HCT116 (cell line): ENCODE data around the gene OAT. TPM values are rescaled to one million over a fixed set of nuclear protein-coding genes. Genes with fewer than 3 reads are reported as not detected.

Experiments
- ATAC-seq: fragments of 200-7000 bp; cut with Tn5 transposase; 2 replicates; pipeline ENCODE4 v1.9.1; 2020; ENCODE audit warnings: mild to moderate bottlenecking, moderate library complexity
- BruUV-seq: library from RNA; stranded (reverse); fragments of 400-500 nt; replicated peaks from 2 replicates; lab custom pipeline; 2021; lab: Mats Ljungman, UMichigan
- CTCF ChIA-PET: fragments of 300-600 bp; sonication (Branson Sonifier 250); formaldehyde crosslinking; loops from one replicate; lab custom pipeline; 2021; ENCODE audit warnings: antibody characterized with exemption; lab: Charles Lee
- POLR2A ChIA-PET: fragments of 300-600, 350-600 bp; sonication (Branson Sonifier 250); formaldehyde crosslinking; loops from one replicate; lab custom pipeline; 2021; ENCODE audit warnings: antibody characterized with exemption; lab: Charles Lee
- RAD21 ChIA-PET, 2 experiments: fragments of 300-600 bp; sonication (Branson Sonifier 250); formaldehyde crosslinking; loops; one replicate each; lab custom pipeline; 2023; ENCODE audit warnings: low total read pairs in 2 of 2; ENCODE audit not compliant: uncharacterized antibody in 2 of 2, unreplicated experiment in 2 of 2, low non-redundant PET in 1 of 2; lab: Charles Lee
- DNase-seq: peaks from one replicate; pipeline ENCODE4 v3.0.0-alpha.2; 2010; ENCODE audit warnings: low read depth, low spot score
- H2AFZ ChIP-seq: fragments of 200-600 bp; shearing (Covaris generic), sonication (generic); 2 replicates; pipeline ENCODE4 v1.6.1; 2017; ENCODE audit warnings: low read depth, mixed run types, mixed read lengths, antibody characterized with exemption, low read length; ENCODE audit not compliant: poor library complexity, severe bottlenecking
- H3K27ac ChIP-seq: 2 replicates; pipeline ENCODE4 v1.5.1; 2012; ENCODE audit warnings: low read depth, low read length
- H3K27me3 ChIP-seq: fragments of 200-600 bp; sonication (generic); 2 replicates; pipeline ENCODE4 v1.6.1; 2016; ENCODE audit warnings: mixed run types, low read length, mixed read lengths; ENCODE audit not compliant: insufficient read depth
- H3K36me3 ChIP-seq, 2 experiments: fragments of 200-500 bp in 1 of 2; fragments of 200-600 bp in 1 of 2; sonication (Bioruptor generic) in 1 of 2; sonication (generic) in 1 of 2; 2 replicates each; pipeline versions ENCODE4 v1.5.1 to v1.6.1; 2014 to 2016; ENCODE audit warnings: low read length in 2 of 2, inconsistent platforms in 1 of 2, mixed read lengths in 1 of 2, mixed run types in 1 of 2; ENCODE audit not compliant: insufficient read depth in 2 of 2, control insufficient read depth in 1 of 2
- H3K4me1 ChIP-seq, 2 experiments: fragments of 200-600 bp in 1 of 2; sonication (generic) in 1 of 2; 2 replicates each; pipeline versions ENCODE4 v1.5.1 to v1.6.1; 2012 to 2017; ENCODE audit warnings: low read length in 2 of 2, inconsistent platforms in 1 of 2, mild to moderate bottlenecking in 1 of 2, mixed read lengths in 1 of 2, mixed run types in 1 of 2, moderate library complexity in 1 of 2; ENCODE audit not compliant: insufficient read depth in 2 of 2, control insufficient read depth in 1 of 2
- H3K4me2 ChIP-seq: fragments of 200-600 bp; sonication (generic); 2 replicates; pipeline ENCODE4 v1.6.1; 2017; ENCODE audit warnings: mixed run types, low read length, mixed read lengths
- H3K4me3 ChIP-seq, 2 experiments: fragments of 200-600 bp in 1 of 2; sonication (generic) in 1 of 2; replicated peaks in 1 of 2; 2 replicates each; pipeline ENCODE4 v1.5.1; 2011 to 2016; ENCODE audit warnings: low read length in 2 of 2, control low read depth in 1 of 2, low read depth in 1 of 2, mild to moderate bottlenecking in 1 of 2, mixed read lengths in 1 of 2, mixed run types in 1 of 2
- H3K79me2 ChIP-seq: fragments of 200-600 bp; sonication (generic); 2 replicates; pipeline ENCODE4 v1.6.1; 2017; ENCODE audit warnings: mild to moderate bottlenecking, mixed run types, low read length, moderate library complexity, mixed read lengths; ENCODE audit not compliant: insufficient read depth
- H3K9ac ChIP-seq: fragments of 200-600 bp; sonication (generic); 2 replicates; pipeline ENCODE4 v1.6.1; 2016; ENCODE audit warnings: low read length, mixed read lengths
- H3K9me2 ChIP-seq: fragments of 200-600 bp; sonication (generic), shearing (Covaris generic); 2 replicates; pipeline ENCODE4 v1.6.1; 2017; ENCODE audit warnings: mixed run types, mild to moderate bottlenecking, moderate library complexity; ENCODE audit not compliant: insufficient read depth
- H3K9me3 ChIP-seq, 2 experiments: fragments of 200-500 bp in 1 of 2; fragments of 200-600 bp in 1 of 2; sonication (Bioruptor generic) in 1 of 2; sonication (generic) in 1 of 2; 2 replicates each; pipeline ENCODE4 v1.6.1; 2014 to 2017; ENCODE audit warnings: low read length in 2 of 2, mixed read lengths in 2 of 2, inconsistent platforms in 1 of 2, low read depth in 1 of 2, mild to moderate bottlenecking in 1 of 2, mixed run types in 1 of 2, moderate library complexity in 1 of 2; ENCODE audit not compliant: control insufficient read depth in 1 of 2, insufficient read depth in 1 of 2
- H4K20me1 ChIP-seq: fragments of 200-600 bp; sonication (generic), shearing (Covaris generic); 2 replicates; pipeline ENCODE4 v1.6.1; 2017; ENCODE audit warnings: mixed run types, mild to moderate bottlenecking, moderate library complexity; ENCODE audit not compliant: insufficient read depth
- ATF3 ChIP-seq: IDR thresholded peaks from 2 replicates; pipeline ENCODE4 v1.6.1; 2012
- CBX3 ChIP-seq: IDR thresholded peaks from 2 replicates; pipeline ENCODE4 v1.6.1; 2012; ENCODE audit warnings: low read depth
- CEBPB ChIP-seq: IDR thresholded peaks from 2 replicates; pipeline ENCODE4 v1.6.1; 2012; ENCODE audit warnings: low read depth
- CTCF ChIP-seq, 3 experiments: fragments of 200-600 bp in 1 of 3; sonication (generic) in 1 of 3; IDR thresholded peaks in 2 of 3; conservative IDR thresholded peaks in 1 of 3; 2 replicates each; pipeline ENCODE4 v1.5.1; 2012 to 2017; ENCODE audit warnings: low read depth in 2 of 3, low read length in 2 of 3, antibody characterized with exemption in 1 of 3, borderline replicate concordance in 1 of 3, control low read depth in 1 of 3, mild to moderate bottlenecking in 1 of 3, mixed read lengths in 1 of 3, mixed run types in 1 of 3, moderate library complexity in 1 of 3; ENCODE audit not compliant: insufficient read depth in 1 of 3
- EGR1 ChIP-seq: IDR thresholded peaks from 2 replicates; pipeline ENCODE4 v1.6.1; 2012; ENCODE audit warnings: low read depth
- ELF1 ChIP-seq: IDR thresholded peaks from 2 replicates; pipeline ENCODE4 v1.6.1; 2012; ENCODE audit warnings: low read depth, borderline replicate concordance
- FOSL1 ChIP-seq: IDR thresholded peaks from 2 replicates; pipeline ENCODE4 v1.6.1; 2012; ENCODE audit warnings: low read depth
- JUND ChIP-seq: IDR thresholded peaks from 2 replicates; pipeline ENCODE4 v1.6.1; 2012
- SRF ChIP-seq: IDR thresholded peaks from 2 replicates; pipeline ENCODE4 v1.6.1; 2012; ENCODE audit warnings: low read depth
- TCF7L2 ChIP-seq: IDR thresholded peaks from 2 replicates; pipeline ENCODE4 v1.7.0; 2011; ENCODE audit warnings: borderline replicate concordance, inconsistent platforms; ENCODE audit not compliant: insufficient read depth, insufficient read length; ENCODE audit errors: extremely low read depth
- YY1 ChIP-seq: IDR thresholded peaks from 2 replicates; pipeline ENCODE4 v1.6.1; 2011; ENCODE audit warnings: low read length, low read depth, moderate library complexity, mild to moderate bottlenecking; ENCODE audit not compliant: insufficient replicate concordance; ENCODE audit errors: extremely low read depth
- intact Hi-C: fragments of 100-400 bp; cut with micrococcal nuclease; formaldehyde crosslinking; loops from 2 replicates; pipeline ENCODE4 v1.10.0; 2022
- total RNA-seq: library from RNA; stranded (reverse); gene quantifications from one replicate; pipeline ENCODE4 v1.2.1, GENCODE V29; 2021; ENCODE audit not compliant: unreplicated experiment

Gene OAT
- total RNA-seq, 1 experiment from 2014 or later, result 133 TPM

- no peak for DNase-seq
- Histone ChIP-seq H3K79me2 (no peaks in the 10 kb centered on the region), H2AFZ (no peak overlapping the region), H3K27ac (no peak overlapping the region), H4K20me1 (no peaks in the 10 kb centered on the region), H3K4me1 (peaks cover 0 to 2% of the 10 kb centered on the region in 2 experiments; a peak in 1 of 4 replicates), H3K9ac (no peak overlapping the region), H3K9me3 (no peaks in the 10 kb centered on the region), H3K4me3 (no peak overlapping the region), H3K27me3 (no peaks in the 10 kb centered on the region), H3K9me2 (no peaks in the 10 kb centered on the region), H3K4me2 (no peak overlapping the region), H3K36me3 (no peaks in the 10 kb centered on the region)
- TF ChIP-seq TCF7L2, result no peak
- TF ChIP-seq CEBPB, result no peak
- TF ChIP-seq FOSL1, result no peak
- no peak for TF ChIP-seq CBX3
- TF ChIP-seq YY1, result no peak
- no peak for TF ChIP-seq ATF3
- no peak for TF ChIP-seq EGR1
- BruUV-seq, result no TSS peak
- CTCF ChIA-PET, result no interaction called here
- POLR2A ChIA-PET, result no interaction called here
- ATAC-seq, result no peak
- intact Hi-C loops, result no loop called here
- RAD21 ChIA-PET, result no interaction called here
Measured at GRCh38 chr10:124348801-124349200, 69.9 kb downstream of the OAT start.

- H3K27ac ChIP-seq, result no peak overlapping the region
Measured at GRCh38 chr10:124347956-124348355, 70.8 kb downstream of the OAT start.

More at GRCh38 chr10:124347956-124348355, 70.8 kb downstream of the OAT start:
- no peaks in the 10 kb centered on the region for H3K9me3 ChIP-seq
- peak in 2 of 3 experiments; percentile 11 to 31; a peak in 3 of 6 replicates for TF ChIP-seq CTCF (IDR thresholded peaks at IDR 0.05 in 2 of 3, conservative IDR thresholded peaks at IDR 0.05 in 1 of 3; ENCODE audit: borderline replicate concordance in 1 of 3, insufficient read depth in 1 of 3, low read depth in 2 of 3, low read length in 2 of 3)
- TF ChIP-seq SRF, result no peak
- no peak for TF ChIP-seq JUND
- TF ChIP-seq ELF1, result no peak
- TF ChIP-seq, all 23 proteins: peak for 1
- intact Hi-C loops, result no loop called here
- Histone ChIP-seq H3K4me3 (no peak overlapping the region), H3K27me3 (no peaks in the 10 kb centered on the region), H4K20me1 (no peaks in the 10 kb centered on the region), H3K4me2 (no peak overlapping the region), H2AFZ (no peak overlapping the region), H3K36me3 (no peaks in the 10 kb centered on the region), H3K79me2 (no peaks in the 10 kb centered on the region), H3K9me2 (no peaks in the 10 kb centered on the region), H3K9ac (no peak overlapping the region), H3K4me1 (peaks cover 0 to 2% of the 10 kb centered on the region in 2 experiments; a peak in 1 of 4 replicates)
- POLR2A ChIA-PET, result no interaction called here
- BruUV-seq, result no TSS peak
- CTCF ChIA-PET, result no interaction called here
- DNase-seq, result no peak
- RAD21 ChIA-PET, result no interaction called here
- peak; percentile 67 for ATAC-seq
